CD4-positive, CD25-positive, alpha-beta regulatory T cell (primary cell): Measurements from ENCODE around the gene UHRF2. TPM values are rescaled to one million over a fixed set of nuclear protein-coding genes. Genes with fewer than 3 reads are reported as not detected.
"Not testable (repeated sequence)": the region's sequence is repeated elsewhere in the genome, so short reads cannot be mapped to it uniquely, and the experiment has no call there.

ENCODE experiments used
- ATAC-seq, 2 donors: fragments of 150-1000 bp; cut with Tn5 transposase; one replicate each; pipeline ENCODE4 v1.10.0; 2021; ENCODE audit warnings: low read depth in 2 of 2, moderate number of reproducible peaks in 2 of 2, moderate library complexity in 1 of 2
- DNase-seq, 3 donors: peaks; one replicate each; pipeline versions ENCODE4 v3.0.0 to v3.0.0-alpha.2; 2012 to 2022; ENCODE audit warnings: mixed read lengths in 1 of 3
- H3K27ac ChIP-seq: one replicate; pipeline ENCODE4 v1.7.0; 2013; ENCODE audit warnings: mild to moderate bottlenecking, low read length; ENCODE audit not compliant: insufficient read depth, poor library complexity, severe bottlenecking
- H3K27me3 ChIP-seq: one replicate; pipeline ENCODE4 v1.7.0; 2013; ENCODE audit warnings: low read length; ENCODE audit not compliant: control insufficient read depth, insufficient read depth
- H3K36me3 ChIP-seq: one replicate; pipeline ENCODE4 v1.7.0; 2013; ENCODE audit warnings: mild to moderate bottlenecking, low read length, moderate library complexity; ENCODE audit not compliant: control insufficient read depth, insufficient read depth
- H3K4me1 ChIP-seq: 2 replicates; pipeline ENCODE4 v1.7.0; 2013; ENCODE audit warnings: mild to moderate bottlenecking, low read length; ENCODE audit not compliant: insufficient read depth, control insufficient read depth, poor library complexity, severe bottlenecking
- H3K4me3 ChIP-seq: one replicate; pipeline ENCODE4 v1.7.0; 2013; ENCODE audit warnings: low read depth, mild to moderate bottlenecking, low read length, moderate library complexity
- H3K9me3 ChIP-seq, 2 experiments: 1 replicate in 1 of 2; 2 replicates in 1 of 2; pipeline ENCODE4 v1.7.0; 2013; ENCODE audit warnings: low read length in 2 of 2, mild to moderate bottlenecking in 1 of 2, moderate library complexity in 1 of 2; ENCODE audit not compliant: control insufficient read depth in 2 of 2
- H3K27ac Mint-ChIP-seq, 3 donors: one replicate each; pipeline ENCODE4 v1.8.0; 2020 to 2022; ENCODE audit warnings: mild to moderate bottlenecking in 3 of 3, mixed read lengths in 3 of 3, moderate library complexity in 2 of 3
- H3K27me3 Mint-ChIP-seq: one replicate; pipeline ENCODE4 v1.8.0; 2022; ENCODE audit warnings: mild to moderate bottlenecking, mixed read lengths
- H3K36me3 Mint-ChIP-seq: one replicate; pipeline ENCODE4 v1.8.0; 2020; ENCODE audit warnings: mixed read lengths
- H3K4me1 Mint-ChIP-seq, 4 donors: one replicate each; pipeline ENCODE4 v1.8.0; 2020 to 2022; ENCODE audit warnings: mixed read lengths in 4 of 4, mild to moderate bottlenecking in 1 of 4
- H3K4me3 Mint-ChIP-seq, 4 donors: one replicate each; pipeline ENCODE4 v1.8.0; 2020 to 2022; ENCODE audit warnings: mild to moderate bottlenecking in 4 of 4, mixed read lengths in 4 of 4, moderate library complexity in 3 of 4
- H3K9me3 Mint-ChIP-seq, 7 donors: one replicate each; pipeline ENCODE4 v1.8.0; 2020 to 2022; ENCODE audit warnings: mixed read lengths in 7 of 7, mild to moderate bottlenecking in 3 of 7, moderate library complexity in 2 of 7
- polyA plus RNA-seq, 4 donors: library from polyadenylated mRNA; unstranded; fragments of 300-500 nt; fragmentation: Illumina TruSeq; gene quantifications; one replicate each; pipeline ENCODE4 v1.2.3, GENCODE V29; 2021
- total RNA-seq: library from RNA; stranded (reverse); gene quantifications from one replicate; pipeline ENCODE4 v1.2.3, GENCODE V29; 2022

Gene UHRF2
- total and polyA plus RNA-seq, 5 donors from 2014 or later = 19.9 to 222 (median 21.0) TPM

GRCh38 chr9:6444128-6444527 is 31.1 kb downstream of the UHRF2 start:
- no peak for ATAC-seq
- Histone ChIP-seq H3K4me1 (peaks cover 43% of the 10 kb centered on the region), H3K9me3 (no peaks in the 10 kb centered on the region), H3K27me3 (no peaks in the 10 kb centered on the region), H3K36me3 (peaks cover 5% of the 10 kb centered on the region), H3K4me3 (no peak overlapping the region), H3K27ac (no peak overlapping the region)
- Mint-ChIP-seq H3K4me1 (peaks cover 58 to 92% (median 73%) of the 10 kb centered on the region in 4 donors), H3K9me3 (no peaks in the 10 kb centered on the region), H3K36me3 (peaks cover 3% of the 10 kb centered on the region), H3K4me3 (peak overlapping the region in 2 of 4 donors; percentile 7 to 21), H3K27me3 (no peaks in the 10 kb centered on the region), H3K27ac (peak overlapping the region in 2 of 3 donors; percentile 18 to 34)
- no peak for DNase-seq

GRCh38 chr9:6449086-6449485 is 36.1 kb downstream of the UHRF2 start:
- peaks cover 5% of the 10 kb centered on the region for H3K36me3 Mint-ChIP-seq
- H3K4me3 Mint-ChIP-seq = peak overlapping the region in 3 of 4 donors; percentile 12 to 38 (median 17)
- peak overlapping the region; percentile 37 to 65 (median 45) for H3K27ac Mint-ChIP-seq
- no peaks in the 10 kb centered on the region for H3K27me3 ChIP-seq
- H3K36me3 ChIP-seq = no peaks in the 10 kb centered on the region
- H3K4me3 ChIP-seq = peak overlapping the region; percentile 1
- H3K9me3 ChIP-seq = no peaks in the 10 kb centered on the region
- peaks cover 0 to 3% (median 0%) of the 10 kb centered on the region in 7 donors for H3K9me3 Mint-ChIP-seq
- no peak overlapping the region for H3K27ac ChIP-seq
- DNase-seq (no peak), ATAC-seq (no peak)
- H3K4me1 Mint-ChIP-seq = peaks cover 57 to 90% (median 68%) of the 10 kb centered on the region in 4 donors
- no peaks in the 10 kb centered on the region for H3K27me3 Mint-ChIP-seq
- peaks cover 40% of the 10 kb centered on the region for H3K4me1 ChIP-seq

GRCh38 chr9:6449645-6450044 is 36.6 kb downstream of the UHRF2 start:
- no peaks in the 10 kb centered on the region for H3K27me3 Mint-ChIP-seq
- peaks cover 35% of the 10 kb centered on the region for H3K4me1 ChIP-seq
- ATAC-seq = no peak

GRCh38 chr9:6450641-6451375 is 37.8 kb downstream of the UHRF2 start:
- no peak for ATAC-seq
- Mint-ChIP-seq H3K27ac (peak overlapping the region in 2 of 3 donors; percentile 47 to 56), H3K27me3 (no peaks in the 10 kb centered on the region), H3K9me3 (peaks cover 0 to 6% (median 2%) of the 10 kb centered on the region in 7 donors), H3K4me1 (peaks cover 58 to 85% (median 68%) of the 10 kb centered on the region in 4 donors), H3K4me3 (peak overlapping the region in 3 of 4 donors; percentile 15 to 55 (median 42)), H3K36me3 (peaks cover 15% of the 10 kb centered on the region)
- Histone ChIP-seq H3K27ac (no peak overlapping the region), H3K4me3 (peak overlapping the region; percentile 45), H3K4me1 (peaks cover 31% of the 10 kb centered on the region), H3K9me3 (no peaks in the 10 kb centered on the region), H3K36me3 (peaks cover 7% of the 10 kb centered on the region), H3K27me3 (no peaks in the 10 kb centered on the region)
- no peak for DNase-seq

More at GRCh38 chr9:6449645-6450044, 36.6 kb downstream of the UHRF2 start:
- no peaks in the 10 kb centered on the region for H3K9me3 ChIP-seq
- no peaks in the 10 kb centered on the region for H3K27me3 ChIP-seq
- H3K9me3 Mint-ChIP-seq = peaks cover 0 to 6% (median 0%) of the 10 kb centered on the region in 7 donors
- no peak for DNase-seq
- H3K4me1 Mint-ChIP-seq = peaks cover 58 to 88% (median 68%) of the 10 kb centered on the region in 4 donors
- H3K36me3 ChIP-seq = peaks cover 3% of the 10 kb centered on the region
- peak overlapping the region; percentile 53 for H3K4me3 ChIP-seq
- H3K27ac ChIP-seq = no peak overlapping the region
- H3K4me3 Mint-ChIP-seq = peak overlapping the region in 3 of 4 donors; percentile 16 to 35 (median 34)
- peaks cover 10% of the 10 kb centered on the region for H3K36me3 Mint-ChIP-seq
- H3K27ac Mint-ChIP-seq = peak overlapping the region; percentile 31 to 45 (median 37)

- H3K27ac Mint-ChIP-seq, H3K4me1 ChIP-seq, H3K27ac ChIP-seq, H3K9me3 ChIP-seq, H3K4me3 Mint-ChIP-seq, H3K27me3 ChIP-seq, H3K27me3 Mint-ChIP-seq, ATAC-seq, DNase-seq, H3K4me3 ChIP-seq: not testable (repeated sequence)
- peaks cover 60 to 77% (median 65%) of the 10 kb centered on the region in 4 donors for H3K4me1 Mint-ChIP-seq
- H3K36me3 ChIP-seq = peaks cover 18% of the 10 kb centered on the region
- H3K36me3 Mint-ChIP-seq = peaks cover 35% of the 10 kb centered on the region
- peaks cover 0 to 17% (median 4%) of the 10 kb centered on the region in 7 donors for H3K9me3 Mint-ChIP-seq
Measured at GRCh38 chr9:6455292-6455691, 42.3 kb downstream of the UHRF2 start.

GRCh38 chr9:6458704-6459103 is 45.7 kb downstream of the UHRF2 start:
- not testable (repeated sequence) for DNase-seq, ATAC-seq, H3K4me1 ChIP-seq, H3K27ac ChIP-seq, H3K27me3 Mint-ChIP-seq, H3K4me3 ChIP-seq, H3K27me3 ChIP-seq, H3K9me3 ChIP-seq, H3K4me3 Mint-ChIP-seq
- H3K4me1 Mint-ChIP-seq = peaks cover 37 to 56% (median 42%) of the 10 kb centered on the region in 4 donors
- peaks cover 42% of the 10 kb centered on the region for H3K36me3 Mint-ChIP-seq
- peak overlapping the region in 1 of 3 donors; percentile 23 for H3K27ac Mint-ChIP-seq
- H3K9me3 Mint-ChIP-seq = peaks cover 0 to 17% (median 4%) of the 10 kb centered on the region in 7 donors
- H3K36me3 ChIP-seq = peaks cover 33% of the 10 kb centered on the region

GRCh38 chr9:6459718-6460117 is 46.7 kb downstream of the UHRF2 start:
- ATAC-seq = no peak
- peaks cover 36 to 59% (median 45%) of the 10 kb centered on the region in 4 donors for H3K4me1 Mint-ChIP-seq
- H3K4me1 ChIP-seq = peaks cover 3% of the 10 kb centered on the region
- H3K27ac Mint-ChIP-seq = no peak overlapping the region
- peaks cover 33% of the 10 kb centered on the region for H3K36me3 ChIP-seq
- no peak overlapping the region for H3K27ac ChIP-seq
- no peaks in the 10 kb centered on the region for H3K9me3 ChIP-seq
- no peaks in the 10 kb centered on the region for H3K27me3 Mint-ChIP-seq
- no peak for DNase-seq
- H3K4me3 Mint-ChIP-seq = no peak overlapping the region
- no peak overlapping the region for H3K4me3 ChIP-seq
- peaks cover 0 to 11% (median 3%) of the 10 kb centered on the region in 7 donors for H3K9me3 Mint-ChIP-seq
- H3K27me3 ChIP-seq = no peaks in the 10 kb centered on the region
- H3K36me3 Mint-ChIP-seq = peaks cover 43% of the 10 kb centered on the region
